Mesothelial cell of epicardium (in vitro differentiated cells): ENCODE results near the gene LSS. TPM values are rescaled to one million over a fixed set of nuclear protein-coding genes. Genes with fewer than 3 reads are reported as not detected.

Experiments
- DNase-seq, 2 experiments: peaks; one replicate each; pipeline ENCODE4 v3.0.0; 2021; ENCODE audit warnings: low spot score in 2 of 2; ENCODE audit not compliant: unreplicated experiment in 2 of 2
- H3K27ac Mint-ChIP-seq: 2 replicates; pipeline ENCODE4 v1.8.0; 2021; ENCODE audit warnings: mixed read lengths
- H3K27me3 Mint-ChIP-seq: 2 replicates; pipeline ENCODE4 v1.8.0; 2021; ENCODE audit warnings: low read depth, mixed read lengths
- H3K36me3 Mint-ChIP-seq: 2 replicates; pipeline ENCODE4 v1.8.0; 2021; ENCODE audit warnings: mixed read lengths
- H3K4me1 Mint-ChIP-seq: 2 replicates; pipeline ENCODE4 v1.8.0; 2021; ENCODE audit warnings: mixed read lengths
- H3K4me3 Mint-ChIP-seq: 2 replicates; pipeline ENCODE4 v1.8.0; 2021; ENCODE audit warnings: mild to moderate bottlenecking, moderate library complexity, mixed read lengths
- H3K9me3 Mint-ChIP-seq: 2 replicates; pipeline ENCODE4 v1.8.0; 2021; ENCODE audit warnings: mixed read lengths
- CTCF ChIP-seq: fragments of 200-600 bp; sonication (generic); IDR thresholded peaks from one replicate; pipeline ENCODE4 v1.5.0; 2021; ENCODE audit warnings: antibody characterized with exemption; ENCODE audit not compliant: unreplicated experiment
- total RNA-seq: library from RNA; stranded (reverse); gene quantifications from 3 replicates; pipeline ENCODE4 v1.2.1, GENCODE V29; 2021

LSS gene
- total RNA-seq, 1 donor from 2014 or later: 85.8 TPM

GRCh38 chr21:46151989-46152926 is 76.3 kb downstream of the LSS start:
- TF ChIP-seq CTCF: no peak
- H3K36me3 Mint-ChIP-seq: no peaks in the 10 kb centered on the region
- H3K4me3 Mint-ChIP-seq: peak overlapping the region; percentile 43
- peaks cover 10% of the 10 kb centered on the region for H3K4me1 Mint-ChIP-seq
- H3K27me3 Mint-ChIP-seq: no peaks in the 10 kb centered on the region
- peak overlapping the region; percentile 72 for H3K27ac Mint-ChIP-seq
- DNase-seq: peak in 1 of 2 experiments; percentile 17
- no peaks in the 10 kb centered on the region for H3K9me3 Mint-ChIP-seq

GRCh38 chr21:46151261-46151988 is 77.1 kb downstream of the LSS start:
- Mint-ChIP-seq H3K4me1 (peaks cover 15% of the 10 kb centered on the region), H3K9me3 (no peaks in the 10 kb centered on the region), H3K27me3 (no peaks in the 10 kb centered on the region), H3K4me3 (no peak overlapping the region), H3K36me3 (no peaks in the 10 kb centered on the region), H3K27ac (no peak overlapping the region)
- DNase-seq: peak in 1 of 2 experiments; percentile 38
- TF ChIP-seq CTCF: no peak

GRCh38 chr21:46150491-46151121 is 78.0 kb downstream of the LSS start:
- peak in 1 of 2 experiments; percentile 14 for DNase-seq
- H3K27me3 Mint-ChIP-seq: no peaks in the 10 kb centered on the region
- no peak for TF ChIP-seq CTCF
- no peaks in the 10 kb centered on the region for H3K9me3 Mint-ChIP-seq
- H3K4me3 Mint-ChIP-seq: no peak overlapping the region
- no peaks in the 10 kb centered on the region for H3K36me3 Mint-ChIP-seq
- no peak overlapping the region for H3K27ac Mint-ChIP-seq
- H3K4me1 Mint-ChIP-seq: peaks cover 15% of the 10 kb centered on the region

- no peaks in the 10 kb centered on the region for H3K27me3 Mint-ChIP-seq
- no peak overlapping the region for H3K4me3 Mint-ChIP-seq
- H3K36me3 Mint-ChIP-seq: no peaks in the 10 kb centered on the region
- TF ChIP-seq CTCF: no peak
- no peak overlapping the region for H3K27ac Mint-ChIP-seq
- H3K9me3 Mint-ChIP-seq: no peaks in the 10 kb centered on the region
- peaks cover 15% of the 10 kb centered on the region for H3K4me1 Mint-ChIP-seq
- DNase-seq: peak in 1 of 2 experiments; percentile 17
These were observed 78.5 kb downstream of the LSS start for GRCh38 chr21:46150073-46150472.

- Mint-ChIP-seq H3K27me3 (no peaks in the 10 kb centered on the region), H3K4me1 (peaks cover 18% of the 10 kb centered on the region), H3K9me3 (no peaks in the 10 kb centered on the region), H3K4me3 (no peak overlapping the region), H3K36me3 (no peaks in the 10 kb centered on the region), H3K27ac (no peak overlapping the region)
- peak in 1 of 2 experiments; percentile 12 for DNase-seq
- TF ChIP-seq CTCF: no peak
These were observed 79.2 kb downstream of the LSS start for GRCh38 chr21:46149205-46149901.
